ENCODE measurements around the gene IGF2BP2.

DNA sequence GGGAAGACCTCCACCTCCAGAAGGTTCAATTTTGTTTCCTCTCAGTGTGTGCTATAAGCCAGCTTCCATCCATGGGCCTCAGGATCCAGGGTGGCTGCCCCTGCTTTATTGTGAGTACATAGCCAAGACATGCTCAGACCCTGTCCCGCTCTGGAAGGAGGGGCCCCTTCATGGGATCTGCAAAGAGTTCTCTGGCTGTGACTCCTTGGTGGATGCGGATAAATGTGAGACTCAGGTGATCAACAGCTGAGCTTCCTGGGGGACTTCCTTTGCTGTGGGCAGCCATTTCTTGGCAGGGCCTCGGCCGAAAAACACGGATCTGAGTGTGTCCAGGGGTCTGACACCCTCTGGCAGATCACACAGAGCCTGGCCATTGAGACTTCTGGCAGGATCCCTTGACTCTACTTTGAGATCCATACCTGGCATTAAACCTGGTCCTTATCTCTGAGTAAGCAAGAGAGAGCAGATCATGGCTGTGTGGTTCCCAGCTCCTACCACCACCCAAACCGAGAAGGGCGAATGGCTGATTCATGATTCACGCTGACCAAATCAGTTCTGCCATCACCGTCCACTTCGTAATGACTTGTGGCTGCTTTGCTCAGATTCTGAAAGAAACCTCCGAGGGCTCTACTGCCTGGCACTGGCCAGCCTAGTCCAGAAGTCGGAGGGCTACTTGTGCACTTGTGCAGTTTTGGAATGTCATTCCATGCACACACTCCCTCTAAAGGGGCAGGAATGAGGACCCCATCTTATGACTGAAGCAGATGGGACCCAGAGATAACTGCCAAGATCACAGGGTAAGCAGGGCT lies 170.7 kb downstream of the IGF2BP2 start:
- TF ChIP-seq POLR2AphosphoS5 (IDR thresholded peaks at IDR 0.05; ENCODE audit: low read depth, low read length) (no peak), TCF7L2 (IDR thresholded peaks at IDR 0.05; ENCODE audit: low read depth, low read length) (no peak), CTCF (IDR thresholded peaks at IDR 0.05) (no peak), SIN3A (IDR thresholded peaks at IDR 0.05; ENCODE audit: borderline replicate concordance, insufficient read depth, low read depth, low read length) (no peak)
- TF ChIP-seq, protein P1, sequence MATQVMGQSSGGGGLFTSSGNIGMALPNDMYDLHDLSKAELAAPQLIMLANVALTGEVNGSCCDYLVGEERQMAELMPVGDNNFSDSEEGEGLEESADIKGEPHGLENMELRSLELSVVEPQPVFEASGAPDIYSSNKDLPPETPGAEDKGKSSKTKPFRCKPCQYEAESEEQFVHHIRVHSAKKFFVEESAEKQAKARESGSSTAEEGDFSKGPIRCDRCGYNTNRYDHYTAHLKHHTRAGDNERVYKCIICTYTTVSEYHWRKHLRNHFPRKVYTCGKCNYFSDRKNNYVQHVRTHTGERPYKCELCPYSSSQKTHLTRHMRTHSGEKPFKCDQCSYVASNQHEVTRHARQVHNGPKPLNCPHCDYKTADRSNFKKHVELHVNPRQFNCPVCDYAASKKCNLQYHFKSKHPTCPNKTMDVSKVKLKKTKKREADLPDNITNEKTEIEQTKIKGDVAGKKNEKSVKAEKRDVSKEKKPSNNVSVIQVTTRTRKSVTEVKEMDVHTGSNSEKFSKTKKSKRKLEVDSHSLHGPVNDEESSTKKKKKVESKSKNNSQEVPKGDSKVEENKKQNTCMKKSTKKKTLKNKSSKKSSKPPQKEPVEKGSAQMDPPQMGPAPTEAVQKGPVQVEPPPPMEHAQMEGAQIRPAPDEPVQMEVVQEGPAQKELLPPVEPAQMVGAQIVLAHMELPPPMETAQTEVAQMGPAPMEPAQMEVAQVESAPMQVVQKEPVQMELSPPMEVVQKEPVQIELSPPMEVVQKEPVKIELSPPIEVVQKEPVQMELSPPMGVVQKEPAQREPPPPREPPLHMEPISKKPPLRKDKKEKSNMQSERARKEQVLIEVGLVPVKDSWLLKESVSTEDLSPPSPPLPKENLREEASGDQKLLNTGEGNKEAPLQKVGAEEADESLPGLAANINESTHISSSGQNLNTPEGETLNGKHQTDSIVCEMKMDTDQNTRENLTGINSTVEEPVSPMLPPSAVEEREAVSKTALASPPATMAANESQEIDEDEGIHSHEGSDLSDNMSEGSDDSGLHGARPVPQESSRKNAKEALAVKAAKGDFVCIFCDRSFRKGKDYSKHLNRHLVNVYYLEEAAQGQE (IDR thresholded peaks at IDR 0.05; ENCODE audit: insufficient read depth in 1 of 2, low read depth in 2 of 2, low read length in 1 of 2), result no peak
